Parathyroid adenoma (tissue), 2 donors: ENCODE measurements around the gene SLC25A43.
"Not testable (repeated sequence)": the region's sequence is repeated elsewhere in the genome, so short reads cannot be mapped to it uniquely, and the experiment has no call there.

Experiments
- H2AFZ ChIP-seq: fragments of 300-600 bp; sonication (generic); one replicate; pipeline ENCODE4 v1.7.0; 2017; ENCODE audit warnings: antibody characterized with exemption, mild to moderate bottlenecking
- H3K27ac ChIP-seq: fragments of 300-600 bp; sonication (generic); one replicate; pipeline ENCODE4 v1.7.0; 2017
- H3K27me3 ChIP-seq: fragments of 300-600 bp; sonication (generic); one replicate; pipeline ENCODE4 v1.7.0; 2017; ENCODE audit warnings: low read length; ENCODE audit not compliant: control insufficient read depth, insufficient read depth
- H3K36me3 ChIP-seq: fragments of 300-600 bp; sonication (generic); one replicate; pipeline ENCODE4 v1.7.0; 2017; ENCODE audit warnings: low read length; ENCODE audit not compliant: control insufficient read depth, insufficient read depth
- H3K4me1 ChIP-seq: fragments of 300-600 bp; sonication (generic); one replicate; pipeline ENCODE4 v1.7.0; 2017; ENCODE audit warnings: control low read depth
- H3K4me2 ChIP-seq: fragments of 300-600 bp; sonication (generic); one replicate; pipeline ENCODE4 v1.7.0; 2017; ENCODE audit warnings: low read length
- H3K4me3 ChIP-seq: fragments of 300-600 bp; sonication (generic); one replicate; pipeline ENCODE4 v1.7.0; 2017; ENCODE audit warnings: low read depth, low read length
- H3K79me2 ChIP-seq: fragments of 300-600 bp; sonication (generic); one replicate; pipeline ENCODE4 v1.7.0; 2017; ENCODE audit warnings: control low read depth
- H3K9ac ChIP-seq: fragments of 300-600 bp; sonication (generic); one replicate; pipeline ENCODE4 v1.7.0; 2017; ENCODE audit warnings: mild to moderate bottlenecking
- H3K9me3 ChIP-seq: fragments of 300-600 bp; sonication (generic); one replicate; pipeline ENCODE4 v1.7.0; 2017; ENCODE audit warnings: low read length; ENCODE audit not compliant: control insufficient read depth
- TF ChIP-seq, protein P1 (sequence below): fragments of 300-600 bp; sonication (generic); IDR thresholded peaks from one replicate; pipeline ENCODE4 v1.7.0; 2017; ENCODE audit warnings: antibody characterized with exemption, mild to moderate bottlenecking
- donor health status: primary hyperparathyroidism.

The SLC25A43 gene

DNA sequence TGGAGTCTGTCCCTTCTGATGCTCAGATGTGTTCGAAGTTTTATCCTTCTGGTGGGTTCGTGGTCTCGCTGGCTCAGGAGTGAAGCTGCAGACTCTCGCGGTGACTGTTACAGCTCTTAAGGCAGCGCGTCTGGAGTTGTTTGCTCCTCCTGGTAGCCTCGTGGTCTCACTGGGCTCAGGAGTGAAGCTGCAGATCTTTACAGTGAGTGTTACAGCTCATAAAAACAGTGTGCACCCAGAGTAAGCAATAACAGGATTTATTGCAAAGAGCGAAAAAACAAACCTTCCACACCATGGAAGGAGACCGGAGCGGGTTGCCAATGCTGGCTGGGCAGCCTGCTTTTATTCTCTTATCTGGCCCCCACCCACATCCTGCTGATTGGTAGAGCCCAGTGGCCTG, 87.6 kb downstream of the SLC25A43 start:
- H3K4me3 ChIP-seq: no peak overlapping the region
- TF ChIP-seq, protein P1, sequence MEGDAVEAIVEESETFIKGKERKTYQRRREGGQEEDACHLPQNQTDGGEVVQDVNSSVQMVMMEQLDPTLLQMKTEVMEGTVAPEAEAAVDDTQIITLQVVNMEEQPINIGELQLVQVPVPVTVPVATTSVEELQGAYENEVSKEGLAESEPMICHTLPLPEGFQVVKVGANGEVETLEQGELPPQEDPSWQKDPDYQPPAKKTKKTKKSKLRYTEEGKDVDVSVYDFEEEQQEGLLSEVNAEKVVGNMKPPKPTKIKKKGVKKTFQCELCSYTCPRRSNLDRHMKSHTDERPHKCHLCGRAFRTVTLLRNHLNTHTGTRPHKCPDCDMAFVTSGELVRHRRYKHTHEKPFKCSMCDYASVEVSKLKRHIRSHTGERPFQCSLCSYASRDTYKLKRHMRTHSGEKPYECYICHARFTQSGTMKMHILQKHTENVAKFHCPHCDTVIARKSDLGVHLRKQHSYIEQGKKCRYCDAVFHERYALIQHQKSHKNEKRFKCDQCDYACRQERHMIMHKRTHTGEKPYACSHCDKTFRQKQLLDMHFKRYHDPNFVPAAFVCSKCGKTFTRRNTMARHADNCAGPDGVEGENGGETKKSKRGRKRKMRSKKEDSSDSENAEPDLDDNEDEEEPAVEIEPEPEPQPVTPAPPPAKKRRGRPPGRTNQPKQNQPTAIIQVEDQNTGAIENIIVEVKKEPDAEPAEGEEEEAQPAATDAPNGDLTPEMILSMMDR: no peak
- H3K4me1 ChIP-seq: no peaks in the 10 kb centered on the region
- H3K36me3 ChIP-seq: no peaks in the 10 kb centered on the region
- H2AFZ ChIP-seq: no peak overlapping the region
- H3K27me3 ChIP-seq: no peaks in the 10 kb centered on the region
- no peaks in the 10 kb centered on the region for H3K79me2 ChIP-seq
- H3K9ac ChIP-seq: no peak overlapping the region
- H3K27ac ChIP-seq: no peak overlapping the region
- H3K4me2 ChIP-seq: no peak overlapping the region
- H3K9me3 ChIP-seq: no peaks in the 10 kb centered on the region

DNA sequence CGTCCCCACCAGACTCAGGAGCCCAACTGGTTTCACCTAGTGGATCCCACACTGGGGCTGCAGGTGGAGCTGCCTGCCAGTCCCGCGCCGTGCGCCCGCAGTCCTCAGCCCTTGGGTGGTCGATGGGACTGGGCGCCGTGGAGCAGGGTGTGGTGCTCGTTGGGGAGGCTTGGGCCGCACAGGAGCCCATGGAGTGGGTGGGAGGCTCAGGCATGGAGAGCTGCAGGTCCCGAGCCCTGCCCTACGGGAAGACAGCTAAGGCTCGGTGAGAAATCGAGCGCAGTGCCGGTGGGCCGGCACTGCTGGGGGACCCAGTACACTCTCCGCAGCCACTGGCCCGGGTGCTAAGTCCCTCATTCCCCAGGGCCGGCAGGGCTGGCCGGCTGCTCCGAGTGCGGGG, 88.6 kb downstream of the SLC25A43 start:
- not testable (repeated sequence) for H3K9me3 ChIP-seq, H3K9ac ChIP-seq, H3K4me1 ChIP-seq, H2AFZ ChIP-seq, H3K4me3 ChIP-seq, H3K27me3 ChIP-seq, H3K4me2 ChIP-seq, H3K27ac ChIP-seq, H3K36me3 ChIP-seq, H3K79me2 ChIP-seq

DNA sequence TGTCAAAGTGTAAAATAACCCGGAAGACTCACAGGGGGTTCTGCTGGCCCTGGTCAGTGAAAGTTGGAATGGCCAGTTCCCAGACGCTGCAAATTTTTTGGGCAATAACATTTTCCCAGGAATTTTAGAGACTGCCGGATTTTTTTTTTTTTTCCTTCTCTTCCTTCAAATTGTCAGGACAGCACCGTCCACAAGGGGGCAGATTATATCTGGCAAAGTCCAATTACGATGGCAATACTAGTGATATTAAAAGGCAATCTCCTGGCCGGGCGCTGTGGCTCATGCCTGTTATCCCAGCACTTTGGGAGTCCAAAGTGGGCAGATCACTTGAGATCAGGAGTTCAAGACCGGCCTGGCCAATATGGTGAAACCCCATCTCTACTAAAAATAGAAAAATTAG, 89.6 kb downstream of the SLC25A43 start:
- no peaks in the 10 kb centered on the region for H3K79me2 ChIP-seq
- H3K4me3 ChIP-seq: no peak overlapping the region
- H3K27me3 ChIP-seq: no peaks in the 10 kb centered on the region
- TF ChIP-seq, protein P1: peak; percentile 53
- H3K36me3 ChIP-seq: no peaks in the 10 kb centered on the region
- H3K4me1 ChIP-seq: no peaks in the 10 kb centered on the region
- no peak overlapping the region for H3K27ac ChIP-seq
- H3K4me2 ChIP-seq: no peak overlapping the region
- H2AFZ ChIP-seq: no peak overlapping the region
- no peak overlapping the region for H3K9ac ChIP-seq
- H3K9me3 ChIP-seq: no peaks in the 10 kb centered on the region

DNA sequence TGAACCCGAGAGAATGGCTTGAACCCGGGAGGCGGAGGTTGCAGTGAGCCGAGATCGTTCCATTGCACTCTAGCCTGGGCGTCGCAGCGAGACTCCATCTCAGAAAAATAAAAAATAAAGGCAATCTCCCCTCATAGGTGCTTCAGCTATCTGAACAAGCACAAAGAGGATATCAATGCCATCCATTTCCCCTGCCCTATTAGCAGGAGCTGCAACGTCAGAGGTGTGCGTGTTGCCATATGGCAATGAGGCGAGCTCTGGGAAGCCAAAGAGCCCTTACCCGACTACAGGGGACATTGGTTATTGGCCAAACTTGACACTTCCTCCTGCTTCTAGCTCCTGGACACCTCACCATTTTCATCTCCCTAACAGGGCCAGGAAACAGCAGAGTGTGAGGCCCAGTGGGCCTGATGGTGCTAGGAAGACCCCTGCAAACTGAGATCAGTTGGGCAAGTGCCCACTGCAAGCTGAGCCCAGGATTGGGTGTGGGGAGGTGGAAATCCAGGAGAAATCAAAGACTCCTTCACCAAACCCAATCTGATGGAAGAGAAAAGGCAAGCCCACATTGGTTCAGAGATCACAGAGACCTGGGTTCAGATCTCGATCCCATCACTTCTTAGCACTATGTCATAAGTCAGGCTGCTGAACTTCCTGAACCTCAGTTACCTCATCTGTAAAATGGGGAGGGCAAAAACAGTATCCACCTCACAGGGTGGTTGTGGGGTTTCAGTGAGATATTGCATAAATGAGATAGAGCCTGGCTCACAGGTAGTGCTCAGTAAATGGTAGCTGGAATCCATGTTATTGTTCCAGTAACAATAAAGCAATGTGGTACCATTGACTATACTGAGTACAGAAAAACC, 90.3 kb downstream of the SLC25A43 start:
- H3K27ac ChIP-seq: no peak overlapping the region
- no peaks in the 10 kb centered on the region for H3K9me3 ChIP-seq
- no peak overlapping the region for H2AFZ ChIP-seq
- no peaks in the 10 kb centered on the region for H3K79me2 ChIP-seq
- no peak overlapping the region for H3K4me3 ChIP-seq
- no peak overlapping the region for H3K9ac ChIP-seq
- H3K4me1 ChIP-seq: no peaks in the 10 kb centered on the region
- TF ChIP-seq, protein P1: no peak
- H3K4me2 ChIP-seq: no peak overlapping the region
- H3K27me3 ChIP-seq: no peaks in the 10 kb centered on the region
- H3K36me3 ChIP-seq: no peaks in the 10 kb centered on the region

DNA sequence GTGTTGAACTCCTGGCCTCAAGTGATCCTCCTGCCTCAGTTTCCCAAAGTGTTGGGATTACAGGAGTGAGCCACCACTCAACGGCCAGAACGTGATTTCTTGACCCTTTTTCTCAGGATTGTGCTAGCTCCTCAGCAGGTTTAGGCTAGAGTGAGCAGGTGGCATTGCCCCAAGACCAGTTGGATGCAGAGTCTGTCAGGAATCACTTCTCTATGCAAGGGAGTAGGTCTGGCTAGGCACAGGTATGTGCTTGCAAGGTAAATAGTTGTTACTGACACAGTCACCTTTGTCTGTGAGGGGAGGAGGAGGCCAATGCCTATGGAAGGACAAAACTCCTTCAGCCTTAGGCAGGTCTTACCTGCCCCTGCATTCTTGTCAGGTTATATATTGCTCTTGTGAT, 93.3 kb downstream of the SLC25A43 start:
- Histone ChIP-seq H3K4me3 (no peak overlapping the region), H3K79me2 (no peaks in the 10 kb centered on the region), H3K4me1 (no peaks in the 10 kb centered on the region), H3K9ac (no peak overlapping the region), H2AFZ (no peak overlapping the region), H3K27ac (no peak overlapping the region), H3K27me3 (no peaks in the 10 kb centered on the region), H3K4me2 (no peak overlapping the region), H3K9me3 (no peaks in the 10 kb centered on the region), H3K36me3 (no peaks in the 10 kb centered on the region)
- TF ChIP-seq, protein P1: no peak

DNA sequence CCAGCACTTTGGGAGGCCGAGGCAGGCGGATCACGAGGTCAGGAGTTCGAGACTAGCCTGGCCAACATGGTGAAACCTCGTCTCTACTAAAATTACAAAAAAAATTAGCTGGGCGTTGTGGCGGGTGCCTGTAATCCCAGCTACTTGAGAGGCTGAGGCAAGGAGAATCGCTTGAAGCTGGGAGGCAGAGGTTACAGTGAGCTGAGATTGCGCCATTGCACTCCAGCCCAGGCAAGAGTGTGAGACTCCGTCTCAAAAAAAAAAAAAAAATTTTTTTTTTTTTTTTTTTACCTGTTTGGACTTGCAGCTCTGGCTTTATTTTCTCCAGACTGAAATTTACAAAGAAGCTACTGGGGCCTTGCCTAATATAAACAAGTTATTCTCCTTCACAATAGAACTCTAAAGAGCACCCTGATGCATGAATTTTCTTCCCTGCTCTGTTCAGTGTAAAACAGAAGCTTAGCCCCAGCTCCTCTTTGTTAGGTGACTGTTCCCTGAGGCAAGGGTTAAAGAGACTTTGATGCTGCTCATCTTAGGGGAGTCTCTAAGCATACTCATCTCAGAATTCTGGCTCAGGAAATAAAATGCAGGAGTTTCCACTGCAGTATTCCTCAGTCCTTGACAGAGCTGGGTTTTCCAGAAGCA, 94.8 kb downstream of the SLC25A43 start:
- H3K9me3 ChIP-seq, H3K27ac ChIP-seq, H3K27me3 ChIP-seq, H3K79me2 ChIP-seq, H3K4me1 ChIP-seq, H3K4me3 ChIP-seq, H3K4me2 ChIP-seq, H3K36me3 ChIP-seq, H3K9ac ChIP-seq, H2AFZ ChIP-seq: not testable (repeated sequence)
